ENCODE measurements around the gene MLX. TPM values are rescaled to one million over a fixed set of nuclear protein-coding genes. Genes with fewer than 3 reads are reported as not detected.

The MLX gene
- total RNA-seq, 1 donor from 2014 or later = 26.1 TPM

GRCh38 chr17:42525221-42525620, 41.7 kb upstream of the MLX start:
- Mint-ChIP-seq H3K36me3 (peaks cover 10% of the 10 kb centered on the region), H3K27ac (peak overlapping the region; percentile 0), H3K4me1 (peaks cover 47% of the 10 kb centered on the region), H3K9me3 (no peaks in the 10 kb centered on the region), H3K27me3 (ENCODE audit: low read depth) (no peaks in the 10 kb centered on the region), H3K4me3 (no peak overlapping the region)
- TF ChIP-seq CTCF (IDR thresholded peaks at IDR 0.05; ENCODE audit: unreplicated experiment) = no peak
- no peak for DNase-seq (ENCODE audit: low spot score in 2 of 2, unreplicated experiment in 2 of 2)

GRCh38 chr17:42526031-42526444, 40.9 kb upstream of the MLX start:
- Mint-ChIP-seq H3K9me3 (no peaks in the 10 kb centered on the region), H3K4me3 (no peak overlapping the region), H3K4me1 (peaks cover 45% of the 10 kb centered on the region), H3K27ac (peak overlapping the region; percentile 64), H3K27me3 (ENCODE audit: low read depth) (no peaks in the 10 kb centered on the region), H3K36me3 (peaks cover 10% of the 10 kb centered on the region)
- no peak for DNase-seq (ENCODE audit: low spot score in 2 of 2, unreplicated experiment in 2 of 2)
- TF ChIP-seq CTCF (IDR thresholded peaks at IDR 0.05; ENCODE audit: unreplicated experiment) = no peak

- Mint-ChIP-seq H3K27ac (no peak overlapping the region), H3K27me3 (ENCODE audit: low read depth) (no peaks in the 10 kb centered on the region), H3K4me3 (no peak overlapping the region), H3K36me3 (peaks cover 4% of the 10 kb centered on the region), H3K4me1 (peaks cover 34% of the 10 kb centered on the region), H3K9me3 (no peaks in the 10 kb centered on the region)
- no peak for DNase-seq (ENCODE audit: low spot score in 2 of 2, unreplicated experiment in 2 of 2)
- no peak for TF ChIP-seq CTCF (IDR thresholded peaks at IDR 0.05; ENCODE audit: unreplicated experiment)
Observed at GRCh38 chr17:42527932-42528331, 39.0 kb upstream of the MLX start.

- no peaks in the 10 kb centered on the region for H3K27me3 Mint-ChIP-seq (ENCODE audit: low read depth)
- H3K36me3 Mint-ChIP-seq = no peaks in the 10 kb centered on the region
- TF ChIP-seq CTCF (IDR thresholded peaks at IDR 0.05; ENCODE audit: unreplicated experiment) = no peak
- no peak for DNase-seq (ENCODE audit: low spot score in 2 of 2, unreplicated experiment in 2 of 2)
- H3K9me3 Mint-ChIP-seq = no peaks in the 10 kb centered on the region
- peaks cover 32% of the 10 kb centered on the region for H3K4me1 Mint-ChIP-seq
- no peak overlapping the region for H3K27ac Mint-ChIP-seq
- H3K4me3 Mint-ChIP-seq = no peak overlapping the region
Observed at GRCh38 chr17:42529061-42529460, 37.8 kb upstream of the MLX start.

GRCh38 chr17:42530952-42531454, 35.9 kb upstream of the MLX start:
- Mint-ChIP-seq H3K4me3 (no peak overlapping the region), H3K9me3 (no peaks in the 10 kb centered on the region), H3K27ac (peak overlapping the region; percentile 89), H3K4me1 (peaks cover 35% of the 10 kb centered on the region), H3K27me3 (ENCODE audit: low read depth) (no peaks in the 10 kb centered on the region), H3K36me3 (no peaks in the 10 kb centered on the region)
- DNase-seq (ENCODE audit: low spot score in 2 of 2, unreplicated experiment in 2 of 2) = no peak
- TF ChIP-seq CTCF (IDR thresholded peaks at IDR 0.05; ENCODE audit: unreplicated experiment) = no peak
